ENCODE data around the gene MACROD2. TPM values are rescaled to one million over a fixed set of nuclear protein-coding genes. Genes with fewer than 3 reads are reported as not detected.

MACROD2 gene
- polyA plus RNA-seq, 2 of the 4 experiments (the other 2 are of a cell fraction) = 0.96 to 1.3 TPM

DNA sequence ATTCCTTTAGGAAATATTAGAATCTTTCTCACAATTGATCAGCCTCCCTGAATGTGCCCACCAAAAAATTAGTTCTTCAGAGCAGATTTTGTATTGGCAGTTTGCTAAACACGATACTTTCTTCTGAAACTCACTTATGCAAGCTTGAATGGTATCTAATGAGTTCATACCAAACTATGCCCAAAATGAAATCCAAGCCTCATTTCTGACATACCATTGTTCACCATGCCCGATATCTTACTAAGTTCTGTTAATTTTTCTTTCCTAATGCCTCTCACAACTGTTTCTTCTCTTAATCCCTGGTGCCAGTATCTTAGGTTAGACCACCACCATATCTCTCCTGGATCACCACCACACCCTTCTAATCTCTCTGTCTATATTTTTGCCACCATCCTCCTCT, 1822.0 kb downstream of the MACROD2 start (continued):
- TF ChIP-seq CHD2 (IDR thresholded peaks at IDR 0.05; ENCODE audit: low read length, partially characterized antibody) (no peak), CHD4 (IDR thresholded peaks at IDR 0.05; ENCODE audit: borderline replicate concordance) (no peak)

DNA sequence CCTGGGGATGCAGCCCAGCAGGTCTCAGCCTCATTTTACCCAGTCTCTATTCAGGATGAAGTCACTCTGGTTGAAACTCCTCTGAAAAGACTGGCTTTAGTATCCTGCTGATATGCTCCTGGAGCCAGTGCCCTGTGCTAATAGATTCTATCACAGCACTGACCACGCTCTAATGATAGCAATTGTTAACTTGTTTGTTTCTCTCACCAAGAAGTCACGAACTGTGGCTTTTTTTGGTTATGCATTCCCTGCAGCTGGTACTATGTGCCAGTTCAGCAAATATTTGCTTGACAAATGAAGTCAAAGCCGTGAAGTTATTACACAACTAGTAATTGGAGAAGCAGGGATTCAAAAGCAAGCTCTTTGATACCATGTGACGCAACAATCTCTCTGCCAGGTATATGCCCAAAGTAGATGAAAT, 1823.3 kb downstream of the MACROD2 start:
- FAIRE-seq (no peak), DNase-seq (ENCODE audit: low read depth in 1 of 2, low spot score in 1 of 2) (no peak), ATAC-seq (no peak)
- CTCF ChIA-PET = no interaction called here
- TF ChIP-seq MAFK (IDR thresholded peaks at IDR 0.05; ENCODE audit: partially characterized antibody) = peak; percentile 60
- TF ChIP-seq, protein P1, sequence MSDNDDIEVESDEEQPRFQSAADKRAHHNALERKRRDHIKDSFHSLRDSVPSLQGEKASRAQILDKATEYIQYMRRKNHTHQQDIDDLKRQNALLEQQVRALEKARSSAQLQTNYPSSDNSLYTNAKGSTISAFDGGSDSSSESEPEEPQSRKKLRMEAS (IDR thresholded peaks at IDR 0.05) = no peak
- Histone ChIP-seq H3K4me2 (no peak overlapping the region), H3K4me1 (no peaks in the 10 kb centered on the region), H3K27ac (no peak overlapping the region), H3K4me3 (no peak overlapping the region), H3K9me3 (no peaks in the 10 kb centered on the region)
- 14% methylated on average over 4 of the region's 4 CpGs for WGBS (ENCODE audit: missing lambda C conversion rate)
- POLR2A ChIA-PET = no interaction called here

DNA sequence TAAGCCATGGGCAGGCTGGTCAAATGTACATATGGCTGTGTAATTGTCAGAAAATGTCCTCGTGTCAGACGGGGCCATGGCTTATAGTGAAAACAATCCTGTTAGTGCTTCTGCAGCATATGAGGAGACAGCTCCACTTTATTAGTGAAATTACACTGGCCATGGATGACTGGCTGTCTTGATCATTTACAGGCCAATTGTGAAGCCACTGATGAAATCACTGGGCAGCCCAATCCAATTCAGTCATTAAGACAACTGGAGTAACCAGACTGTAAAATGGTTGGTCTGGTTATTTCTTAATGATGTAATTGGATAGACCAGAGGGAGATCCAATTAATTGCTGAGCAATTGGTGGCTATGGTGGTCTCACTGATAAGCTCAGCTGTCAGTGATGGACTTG, 1828.4 kb downstream of the MACROD2 start:
- Histone ChIP-seq H3K4me1 (no peaks in the 10 kb centered on the region), H3K4me2 (no peak overlapping the region), H3K4me3 (no peak overlapping the region), H3K9me3 (no peaks in the 10 kb centered on the region), H3K27ac (no peak overlapping the region)
- WGBS (ENCODE audit: missing lambda C conversion rate) = 24% methylated on average over 2 of the region's 2 CpGs
- ChIA-PET POLR2A (no interaction called here), CTCF (no interaction called here)
- TF ChIP-seq NPAS2 (CRISPR knock-in tag; IDR thresholded peaks at IDR 0.05; ENCODE audit: borderline replicate concordance) = no peak
- no peak for TF ChIP-seq BHLHE40 (IDR thresholded peaks at IDR 0.05; ENCODE audit: low read depth, low read length)
- TF ChIP-seq ZFP36 (IDR thresholded peaks at IDR 0.05; ENCODE audit: borderline replicate concordance, partially characterized antibody) = no peak
- no peak for TF ChIP-seq HEYL (CRISPR knock-in tag; IDR thresholded peaks at IDR 0.05)
- no peak for TF ChIP-seq TFCP2L1 (CRISPR knock-in tag; IDR thresholded peaks at IDR 0.05)
- no peak for TF ChIP-seq JUN (IDR thresholded peaks at IDR 0.05)
- no peak for TF ChIP-seq MAZ (IDR thresholded peaks at IDR 0.05; ENCODE audit: borderline replicate concordance, low read depth, low read length)
- no peak for TF ChIP-seq HOXB13 (CRISPR knock-in tag; IDR thresholded peaks at IDR 0.05; ENCODE audit: low read depth)
- TF ChIP-seq TP53 (CRISPR knock-in tag; IDR thresholded peaks at IDR 0.05) = no peak
- TF ChIP-seq, protein P1 (IDR thresholded peaks at IDR 0.05) = no peak
- no peak for ATAC-seq
- no peak for DNase-seq (ENCODE audit: low read depth in 1 of 2, low spot score in 1 of 2)
- no peak for FAIRE-seq

DNA sequence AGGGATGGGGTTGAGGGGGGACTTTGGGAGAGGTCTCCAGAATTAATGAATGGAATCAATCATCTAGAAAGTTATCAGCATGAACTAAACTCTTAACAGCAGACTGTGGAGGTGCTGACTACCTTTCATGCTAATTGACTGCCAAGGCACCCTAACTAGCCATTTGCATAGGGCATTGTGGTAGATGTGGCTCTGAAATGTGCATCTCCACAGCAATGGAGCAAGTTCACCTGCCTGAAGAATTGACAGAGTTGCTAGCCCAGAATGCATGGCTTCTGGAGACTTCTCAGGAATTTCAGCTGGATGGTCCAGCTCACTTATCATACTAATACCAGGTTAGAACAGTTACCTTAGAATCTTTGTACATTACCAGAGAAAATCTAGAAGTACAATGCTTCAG, 1832.3 kb downstream of the MACROD2 start:
- no peak overlapping the region for H3K27ac ChIP-seq
- TF ChIP-seq FOSB (CRISPR knock-in tag; IDR thresholded peaks at IDR 0.05) = no peak
- TF ChIP-seq HDAC2 (IDR thresholded peaks at IDR 0.05) = no peak
- TF ChIP-seq RNF2 (IDR thresholded peaks at IDR 0.05; ENCODE audit: borderline replicate concordance, low read depth) = no peak
- TF ChIP-seq ESRRA (IDR thresholded peaks at IDR 0.05; ENCODE audit: borderline replicate concordance, low read length) = no peak
- TF ChIP-seq KDM5A (IDR thresholded peaks at IDR 0.05) = no peak
- TF ChIP-seq, protein P2, sequence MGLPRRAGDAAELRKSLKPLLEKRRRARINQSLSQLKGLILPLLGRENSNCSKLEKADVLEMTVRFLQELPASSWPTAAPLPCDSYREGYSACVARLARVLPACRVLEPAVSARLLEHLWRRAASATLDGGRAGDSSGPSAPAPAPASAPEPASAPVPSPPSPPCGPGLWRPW (IDR thresholded peaks at IDR 0.05) = no peak
- TF ChIP-seq, protein P3, sequence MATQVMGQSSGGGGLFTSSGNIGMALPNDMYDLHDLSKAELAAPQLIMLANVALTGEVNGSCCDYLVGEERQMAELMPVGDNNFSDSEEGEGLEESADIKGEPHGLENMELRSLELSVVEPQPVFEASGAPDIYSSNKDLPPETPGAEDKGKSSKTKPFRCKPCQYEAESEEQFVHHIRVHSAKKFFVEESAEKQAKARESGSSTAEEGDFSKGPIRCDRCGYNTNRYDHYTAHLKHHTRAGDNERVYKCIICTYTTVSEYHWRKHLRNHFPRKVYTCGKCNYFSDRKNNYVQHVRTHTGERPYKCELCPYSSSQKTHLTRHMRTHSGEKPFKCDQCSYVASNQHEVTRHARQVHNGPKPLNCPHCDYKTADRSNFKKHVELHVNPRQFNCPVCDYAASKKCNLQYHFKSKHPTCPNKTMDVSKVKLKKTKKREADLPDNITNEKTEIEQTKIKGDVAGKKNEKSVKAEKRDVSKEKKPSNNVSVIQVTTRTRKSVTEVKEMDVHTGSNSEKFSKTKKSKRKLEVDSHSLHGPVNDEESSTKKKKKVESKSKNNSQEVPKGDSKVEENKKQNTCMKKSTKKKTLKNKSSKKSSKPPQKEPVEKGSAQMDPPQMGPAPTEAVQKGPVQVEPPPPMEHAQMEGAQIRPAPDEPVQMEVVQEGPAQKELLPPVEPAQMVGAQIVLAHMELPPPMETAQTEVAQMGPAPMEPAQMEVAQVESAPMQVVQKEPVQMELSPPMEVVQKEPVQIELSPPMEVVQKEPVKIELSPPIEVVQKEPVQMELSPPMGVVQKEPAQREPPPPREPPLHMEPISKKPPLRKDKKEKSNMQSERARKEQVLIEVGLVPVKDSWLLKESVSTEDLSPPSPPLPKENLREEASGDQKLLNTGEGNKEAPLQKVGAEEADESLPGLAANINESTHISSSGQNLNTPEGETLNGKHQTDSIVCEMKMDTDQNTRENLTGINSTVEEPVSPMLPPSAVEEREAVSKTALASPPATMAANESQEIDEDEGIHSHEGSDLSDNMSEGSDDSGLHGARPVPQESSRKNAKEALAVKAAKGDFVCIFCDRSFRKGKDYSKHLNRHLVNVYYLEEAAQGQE (IDR thresholded peaks at IDR 0.05) = no peak
- TF ChIP-seq TFCP2L1 (CRISPR knock-in tag; IDR thresholded peaks at IDR 0.05) = no peak
- no peak for TF ChIP-seq EP300 (IDR thresholded peaks at IDR 0.05)
- no peak for TF ChIP-seq KDM1A (IDR thresholded peaks at IDR 0.05; ENCODE audit: low read depth)
- no peak for TF ChIP-seq CHD2 (IDR thresholded peaks at IDR 0.05; ENCODE audit: low read length, partially characterized antibody)
- TF ChIP-seq NPAS2 (CRISPR knock-in tag; IDR thresholded peaks at IDR 0.05; ENCODE audit: borderline replicate concordance) = no peak
- TF ChIP-seq ZFP36 (IDR thresholded peaks at IDR 0.05; ENCODE audit: borderline replicate concordance, partially characterized antibody) = no peak
- no peak for TF ChIP-seq FOSL2 (IDR thresholded peaks at IDR 0.05)
- TF ChIP-seq FOSL2 (CRISPR knock-in tag; IDR thresholded peaks at IDR 0.05) = no peak
- TF ChIP-seq, protein P4, sequence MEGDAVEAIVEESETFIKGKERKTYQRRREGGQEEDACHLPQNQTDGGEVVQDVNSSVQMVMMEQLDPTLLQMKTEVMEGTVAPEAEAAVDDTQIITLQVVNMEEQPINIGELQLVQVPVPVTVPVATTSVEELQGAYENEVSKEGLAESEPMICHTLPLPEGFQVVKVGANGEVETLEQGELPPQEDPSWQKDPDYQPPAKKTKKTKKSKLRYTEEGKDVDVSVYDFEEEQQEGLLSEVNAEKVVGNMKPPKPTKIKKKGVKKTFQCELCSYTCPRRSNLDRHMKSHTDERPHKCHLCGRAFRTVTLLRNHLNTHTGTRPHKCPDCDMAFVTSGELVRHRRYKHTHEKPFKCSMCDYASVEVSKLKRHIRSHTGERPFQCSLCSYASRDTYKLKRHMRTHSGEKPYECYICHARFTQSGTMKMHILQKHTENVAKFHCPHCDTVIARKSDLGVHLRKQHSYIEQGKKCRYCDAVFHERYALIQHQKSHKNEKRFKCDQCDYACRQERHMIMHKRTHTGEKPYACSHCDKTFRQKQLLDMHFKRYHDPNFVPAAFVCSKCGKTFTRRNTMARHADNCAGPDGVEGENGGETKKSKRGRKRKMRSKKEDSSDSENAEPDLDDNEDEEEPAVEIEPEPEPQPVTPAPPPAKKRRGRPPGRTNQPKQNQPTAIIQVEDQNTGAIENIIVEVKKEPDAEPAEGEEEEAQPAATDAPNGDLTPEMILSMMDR (IDR thresholded peaks at IDR 0.05) = no peak
- no peak for TF ChIP-seq RCOR1 (IDR thresholded peaks at IDR 0.05; ENCODE audit: low read depth, low read length)
- TF ChIP-seq NFE2L2 (conservative IDR thresholded peaks at IDR 0.05; ENCODE audit: low read length) = no peak
- TF ChIP-seq RFX5 (IDR thresholded peaks at IDR 0.05) = no peak
- no peak for TF ChIP-seq JUNB (IDR thresholded peaks at IDR 0.05)
- no peak for TF ChIP-seq HEYL (CRISPR knock-in tag; IDR thresholded peaks at IDR 0.05)
- ATAC-seq (no peak), DNase-seq (ENCODE audit: low read depth in 1 of 2, low spot score in 1 of 2) (no peak), FAIRE-seq (no peak)
- no peaks in the 10 kb centered on the region for H3K4me1 ChIP-seq
- H3K4me2 ChIP-seq = no peak overlapping the region
- H3K9me3 ChIP-seq = no peaks in the 10 kb centered on the region
- CTCF ChIA-PET = no interaction called here
- POLR2A ChIA-PET = no interaction called here
- H3K4me3 ChIP-seq = no peak overlapping the region

Measured in A549 (cell line).